Medulla oblongata (tissue), 1 donor: ENCODE results near the gene IRX4.

Source experiments
- DNase-seq: peaks from one replicate; pipeline ENCODE4 v3.0.0-alpha.2; 2015; ENCODE audit errors: extremely low spot score

The IRX4 gene

DNA sequence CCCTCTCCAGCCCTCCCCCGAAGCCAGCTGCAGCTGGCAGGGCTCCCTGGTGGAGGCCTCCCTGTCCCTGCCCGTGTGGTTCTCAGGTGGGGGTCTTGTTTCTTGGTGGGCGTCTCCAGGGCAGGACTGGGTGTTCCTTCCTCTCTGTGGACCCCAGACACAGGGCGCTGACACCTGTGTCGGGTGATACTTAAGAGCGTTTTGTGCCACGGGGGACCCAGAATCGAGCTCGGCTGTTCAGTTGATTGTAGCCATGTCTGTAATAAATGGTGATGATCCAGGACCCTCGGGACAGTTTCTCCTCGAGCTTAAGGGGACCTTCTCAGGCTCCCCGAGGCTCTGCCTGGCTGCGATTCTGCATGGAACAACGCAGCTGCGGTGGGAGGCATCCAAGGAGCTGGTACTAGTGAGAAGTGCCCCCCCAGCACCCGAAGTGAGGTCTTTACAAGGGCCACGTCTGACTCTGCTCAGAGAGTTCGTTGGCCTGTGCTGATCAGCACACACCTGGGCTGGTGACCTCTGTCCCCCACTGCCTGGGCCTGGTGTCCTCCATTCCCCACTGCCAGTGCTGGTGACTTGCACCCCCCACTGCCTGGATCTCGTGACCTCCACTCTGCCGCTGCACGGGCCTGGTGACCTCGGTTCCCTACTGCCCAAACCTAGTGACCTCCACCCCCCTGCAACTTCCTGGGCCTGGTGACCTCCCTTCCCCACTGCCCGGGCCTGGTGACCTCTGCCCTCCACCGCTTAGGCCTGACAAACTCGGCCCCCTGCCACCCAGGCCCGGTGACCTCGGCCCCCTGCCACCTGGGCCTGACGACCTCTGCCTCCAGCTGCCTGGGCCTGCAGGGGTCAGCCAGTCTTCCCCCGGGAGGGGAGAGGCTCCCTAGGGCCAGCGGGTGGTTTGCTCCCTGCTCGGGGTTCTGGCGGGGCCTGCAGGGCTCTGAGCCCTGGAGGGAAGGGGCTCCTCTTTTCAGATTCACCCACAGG is 45.5 kb downstream of the IRX4 start:
- no peak for DNase-seq

DNA sequence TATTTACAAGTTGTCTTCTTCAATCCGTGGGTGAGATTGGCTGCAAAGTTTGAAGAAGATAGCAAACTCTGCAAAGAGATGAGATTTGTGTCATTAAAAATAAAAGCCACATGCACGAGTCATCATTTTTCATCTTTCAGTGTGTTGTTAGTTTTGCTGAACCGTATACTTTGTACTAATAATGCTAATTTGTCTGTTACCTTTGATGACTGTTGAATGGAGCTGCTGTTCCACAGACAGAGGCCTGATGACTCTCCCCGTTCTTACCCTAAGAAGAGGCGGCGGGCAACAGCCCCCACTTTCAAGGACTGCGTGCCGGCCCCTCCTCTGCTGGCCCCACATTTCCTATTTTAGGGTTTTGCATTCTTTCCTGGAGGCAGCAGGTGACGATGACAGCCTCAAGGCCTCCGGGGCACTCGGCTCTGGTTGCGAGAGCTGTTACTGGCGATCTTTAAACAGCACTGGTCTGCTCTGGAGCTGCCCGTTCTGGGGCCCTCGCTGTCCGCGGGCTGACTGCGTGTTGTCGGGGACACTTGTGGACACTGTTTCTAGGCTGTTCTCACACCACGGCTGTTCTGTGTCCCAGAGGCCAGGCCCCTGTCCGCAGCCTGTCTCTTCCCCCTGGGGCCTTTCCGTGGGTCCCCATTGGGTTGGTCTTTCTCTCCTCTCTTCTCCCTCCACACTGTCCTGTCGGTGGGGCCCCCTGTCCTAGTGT is 46.4 kb downstream of the IRX4 start:
- DNase-seq, result no peak

DNA sequence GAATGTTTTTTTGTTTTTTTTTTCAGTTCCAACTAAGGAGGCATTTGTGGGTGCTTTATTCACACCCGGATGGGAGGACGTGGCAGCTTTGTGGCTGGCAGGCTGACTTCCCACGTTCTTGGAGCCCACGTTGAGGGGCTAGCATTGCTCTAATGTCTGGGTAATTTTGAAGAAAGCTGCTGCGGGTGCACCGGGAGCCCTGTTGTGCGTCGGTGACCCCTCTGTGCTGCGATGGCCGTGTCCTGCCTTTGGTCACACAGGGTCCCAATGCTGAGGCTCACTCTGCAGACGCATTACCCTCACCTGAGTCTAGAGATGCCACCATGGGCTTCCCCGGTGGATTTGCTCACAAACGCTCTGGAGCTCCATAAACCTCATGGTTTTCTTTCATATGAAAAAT is 47.3 kb downstream of the IRX4 start:
- no peak for DNase-seq

DNA sequence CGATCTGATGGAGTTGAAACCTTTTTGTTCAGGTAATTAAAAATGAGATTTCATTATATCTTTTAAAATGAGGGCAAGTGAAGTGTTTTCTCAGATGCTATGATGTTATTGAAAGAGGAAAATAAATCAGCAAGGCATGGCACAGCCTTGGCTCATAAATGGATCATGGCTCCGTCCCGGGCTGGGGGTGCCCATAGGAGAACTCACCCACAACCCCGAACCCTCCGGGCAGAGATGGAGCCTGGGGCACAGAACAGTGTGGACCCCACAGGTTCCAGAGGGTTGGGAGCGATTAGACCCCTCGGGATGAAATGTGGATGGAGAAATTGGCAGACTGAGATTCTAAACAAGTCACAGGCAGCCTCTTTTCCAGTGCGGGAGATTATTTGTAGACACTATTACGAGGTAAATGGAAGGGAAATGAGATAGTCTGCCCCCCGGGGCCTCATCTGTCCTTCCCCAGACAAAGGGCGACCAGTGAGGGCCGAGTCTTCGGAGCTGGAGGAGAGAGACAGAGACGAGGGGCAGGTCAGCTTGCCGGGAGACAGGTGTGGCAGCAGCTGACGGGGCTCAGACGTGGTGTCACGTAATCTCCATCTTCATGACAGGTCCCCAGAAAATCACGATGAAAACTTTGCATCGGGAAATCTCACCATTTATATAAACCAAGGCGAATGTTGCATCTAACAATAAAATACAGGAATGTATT is 47.9 kb downstream of the IRX4 start:
- DNase-seq, result no peak

DNA sequence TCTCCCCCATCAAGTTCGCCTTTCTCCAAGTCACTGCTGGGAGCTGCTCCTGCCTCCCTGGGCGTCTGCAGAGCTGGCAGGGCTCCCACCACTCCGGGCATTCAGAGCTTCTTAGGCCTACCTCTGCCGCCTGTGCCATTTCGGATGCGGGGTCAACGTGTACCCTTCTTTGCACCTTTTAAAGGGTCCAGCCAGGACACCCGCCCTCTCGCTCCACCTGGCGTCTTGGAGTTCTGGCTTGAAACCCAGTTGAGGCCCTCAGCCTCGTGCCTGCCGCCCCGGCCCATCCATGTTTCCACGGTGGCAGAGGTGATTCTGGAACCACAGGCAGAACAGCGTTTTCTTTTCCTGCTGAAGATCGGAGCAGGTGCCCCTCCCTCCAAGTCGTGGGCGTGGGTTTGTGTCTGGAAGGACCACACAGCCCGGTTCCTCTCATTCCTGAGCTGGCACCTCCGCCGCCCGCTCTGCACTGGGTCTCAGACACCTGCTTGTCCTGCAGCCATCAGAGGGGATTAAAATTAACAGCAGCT is 48.6 kb downstream of the IRX4 start:
- no peak for DNase-seq

DNA sequence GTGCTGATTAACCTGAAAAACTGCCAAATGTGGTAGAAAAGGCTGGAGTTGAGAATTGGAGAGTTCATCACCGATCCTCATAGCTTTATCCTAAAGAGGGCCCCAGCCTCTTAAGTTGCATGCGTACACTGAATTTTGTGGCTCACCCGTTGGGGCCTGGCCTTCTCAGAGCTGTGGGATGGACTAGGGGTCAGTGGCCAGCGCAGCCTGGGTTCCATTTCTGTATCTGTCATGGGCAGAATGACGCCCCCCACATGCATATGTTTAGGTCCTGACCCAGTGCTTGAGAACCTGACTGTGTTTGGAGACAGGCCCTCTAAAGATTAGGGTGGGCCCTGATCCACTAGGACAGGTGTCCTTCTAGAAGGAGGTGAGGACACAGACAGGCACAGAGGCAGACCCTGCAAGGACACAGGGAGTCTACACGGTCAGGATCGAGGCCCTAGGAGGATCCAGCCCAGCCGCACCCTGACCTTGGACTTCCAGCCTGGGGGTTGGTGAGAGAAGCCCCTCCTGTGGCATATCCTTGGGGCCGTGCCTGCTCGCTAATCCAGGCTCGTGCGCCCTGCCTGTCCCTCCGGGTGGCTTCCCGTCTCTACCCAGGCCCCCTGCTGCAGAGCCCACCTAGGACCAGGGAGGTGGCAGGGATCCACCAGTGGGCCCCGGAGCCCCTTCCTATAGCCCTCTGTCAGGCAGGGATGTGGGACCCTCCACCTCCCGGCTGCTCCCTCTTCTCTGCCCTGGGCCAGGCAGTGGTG is 49.3 kb downstream of the IRX4 start:
- no peak for DNase-seq

DNA sequence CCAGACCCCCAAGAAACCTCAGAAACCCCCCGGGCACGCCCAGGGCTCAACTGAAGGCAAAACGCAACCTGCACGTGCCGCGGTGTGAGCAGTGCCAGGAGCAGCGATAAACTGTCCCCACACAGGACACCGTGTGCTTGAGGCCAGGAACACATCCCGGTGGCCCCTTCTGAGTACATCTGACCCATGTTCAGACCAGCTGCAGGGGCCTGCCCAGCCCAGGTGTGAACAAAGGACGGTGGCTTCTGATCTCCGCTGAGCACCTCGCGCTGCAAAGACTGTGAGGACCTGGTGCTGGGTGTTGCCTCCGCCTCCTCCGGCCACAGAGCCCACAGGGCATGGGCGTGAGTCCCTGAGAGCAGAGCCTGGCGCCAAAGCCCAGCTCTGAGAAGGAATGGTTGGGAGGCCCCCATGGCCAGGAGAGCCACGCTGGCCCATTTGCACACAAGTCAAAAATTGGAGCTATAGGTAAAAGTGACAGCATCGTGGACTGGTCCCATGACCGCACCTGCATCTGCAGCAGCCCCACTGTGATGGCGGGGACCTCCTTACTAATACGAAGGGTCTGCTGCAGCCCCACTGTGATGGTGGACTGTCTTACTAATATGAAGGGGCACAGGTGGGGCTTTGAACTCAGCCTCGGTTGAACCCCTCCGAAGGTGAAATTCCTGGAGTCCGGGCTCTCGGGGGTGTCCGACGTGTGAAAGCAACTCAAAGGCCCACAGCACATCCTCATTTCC is 50.0 kb downstream of the IRX4 start:
- DNase-seq, result no peak

DNA sequence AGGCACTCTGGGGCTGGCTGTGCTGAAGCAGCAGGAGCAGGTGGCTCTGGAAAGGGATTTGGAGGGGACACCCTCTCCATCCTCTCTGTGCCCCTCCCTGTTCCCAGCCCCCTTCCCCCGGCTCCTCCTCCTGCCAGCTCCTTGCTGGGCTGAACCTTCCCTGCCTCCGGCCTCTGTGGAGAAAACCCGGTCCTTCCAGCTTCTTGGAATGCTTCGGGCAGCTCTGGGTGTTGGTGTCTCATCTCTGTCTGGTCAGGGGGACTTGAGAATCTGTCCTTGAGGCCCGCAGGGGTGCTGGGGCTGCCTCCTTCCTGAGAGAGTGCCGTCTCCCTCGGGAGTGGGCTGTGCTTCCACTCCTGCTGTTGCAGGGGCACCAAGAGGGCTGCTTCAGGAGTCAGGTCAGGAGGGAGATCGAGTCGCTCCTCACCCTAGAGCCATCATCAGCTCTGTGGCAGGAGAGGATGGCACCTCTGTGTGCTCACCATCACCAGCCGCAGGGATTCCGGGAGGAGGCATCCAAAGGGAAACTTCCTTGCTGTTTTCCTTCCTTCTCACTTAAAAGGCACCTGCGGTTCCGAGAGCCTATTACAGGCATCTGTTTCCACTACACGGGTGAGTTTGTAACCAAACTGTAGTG is 50.9 kb downstream of the IRX4 start:
- no peak for DNase-seq

DNA sequence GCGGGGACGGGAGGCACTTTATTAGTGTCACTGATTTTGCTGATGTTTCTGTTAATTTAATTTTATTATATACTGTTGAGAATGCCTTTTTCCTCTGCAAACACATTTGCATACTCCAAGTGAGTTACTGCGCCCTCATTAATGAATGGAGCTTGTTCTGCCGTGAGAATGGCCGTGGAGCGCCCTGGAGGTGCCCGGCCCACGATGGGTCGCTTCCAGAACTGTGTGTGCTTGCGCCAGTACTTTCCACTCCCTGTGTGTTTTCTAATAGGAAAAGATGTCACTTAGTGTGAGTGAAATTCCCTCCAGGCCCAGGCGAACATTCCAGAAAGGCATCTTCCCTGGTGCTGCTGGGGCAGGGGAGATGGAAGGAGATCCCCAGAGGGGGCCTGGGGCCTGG is 51.5 kb downstream of the IRX4 start:
- no peak for DNase-seq

DNA sequence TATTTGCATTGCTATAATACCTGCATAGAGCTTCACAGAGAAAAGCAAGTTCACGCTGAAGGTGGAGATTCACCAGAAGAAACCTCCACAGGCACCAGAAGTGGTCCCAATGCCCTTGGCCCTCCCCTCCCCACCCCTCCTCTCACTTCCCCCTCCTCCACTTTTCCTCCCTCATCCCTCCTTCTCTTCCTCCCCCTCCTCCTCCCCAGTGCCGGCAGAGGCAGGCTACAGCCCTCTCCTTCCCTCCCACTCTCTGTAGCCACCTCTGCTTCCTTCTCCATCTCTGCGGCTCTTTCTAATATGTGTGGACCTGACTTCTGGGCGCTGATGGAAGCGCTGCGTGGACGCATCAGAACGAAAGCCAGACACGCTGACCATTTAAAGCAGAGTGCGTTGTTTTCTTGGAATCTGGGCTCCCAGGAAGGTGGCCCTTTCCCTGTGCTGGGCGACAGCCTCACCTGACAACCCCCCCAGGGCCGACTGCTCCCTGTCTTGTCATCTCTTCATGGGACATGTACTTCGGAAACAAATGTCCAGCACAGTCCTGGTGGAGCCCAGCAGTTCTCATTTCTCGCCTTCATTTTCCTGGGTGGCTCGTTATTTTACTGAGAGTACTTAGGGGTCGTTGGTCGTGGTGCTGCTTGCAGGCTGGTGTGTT is 52.0 kb downstream of the IRX4 start:
- no peak for DNase-seq

DNA sequence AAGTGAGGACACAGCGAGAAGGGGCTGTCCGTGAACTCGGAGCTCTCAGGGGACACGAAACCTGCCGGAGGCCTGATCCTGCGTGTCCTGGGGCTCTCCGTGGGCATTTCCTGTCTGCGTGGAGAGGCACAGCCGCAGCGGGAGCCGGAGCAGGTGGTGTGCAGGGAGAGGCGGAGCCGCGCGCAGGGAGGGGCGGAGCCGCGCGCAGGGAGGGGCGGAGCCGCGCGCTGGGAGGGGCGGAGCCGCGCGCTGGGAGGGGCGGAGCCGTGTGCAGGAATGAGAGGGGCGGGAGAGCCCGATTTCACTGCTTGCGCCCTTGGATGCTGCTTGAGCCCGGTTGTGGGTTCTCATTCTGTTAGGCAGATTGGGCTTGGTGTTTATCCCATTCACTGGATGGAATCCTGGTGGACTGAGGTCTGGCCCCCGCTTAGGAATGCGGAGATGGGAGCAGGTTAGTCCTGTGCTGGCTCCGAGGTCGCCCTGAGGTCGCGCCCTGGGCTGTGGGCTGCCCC is 54.8 kb downstream of the IRX4 start:
- DNase-seq, result no peak
